Measurements from ENCODE around the gene ZNF638. TPM values are rescaled to one million over a fixed set of nuclear protein-coding genes. Genes with fewer than 3 reads are reported as not detected.

ZNF638 gene
- total RNA-seq, 4 donors from 2014 or later, result 195 to 326 (median 252) TPM

DNA sequence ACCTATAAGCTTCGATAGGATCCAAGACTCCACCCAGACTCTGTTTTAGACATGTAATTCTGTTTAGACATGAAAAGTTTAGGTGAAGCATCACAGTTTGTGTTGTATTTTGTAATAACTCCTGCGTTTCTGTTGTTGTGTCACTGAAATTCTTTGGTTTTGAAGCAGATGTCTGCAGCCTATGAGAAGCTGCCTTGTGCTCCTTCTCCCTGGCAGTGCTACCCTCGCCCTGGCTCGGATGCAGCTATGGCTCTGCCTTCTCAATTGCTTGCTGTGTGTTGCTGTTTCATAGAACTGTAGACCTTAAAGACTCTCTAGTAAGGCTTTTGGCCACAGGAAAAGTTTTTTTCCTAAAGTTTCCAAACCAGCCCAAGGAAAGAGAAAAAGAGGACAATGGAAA, 40.2 kb upstream of the ZNF638 start:
- Histone ChIP-seq H3K27ac (no peak overlapping the region), H3K36me3 (no peaks in the 10 kb centered on the region), H3K4me1 (no peaks in the 10 kb centered on the region), H3K9me3 (no peaks in the 10 kb centered on the region), H3K4me3 (no peak overlapping the region), H3K27me3 (no peaks in the 10 kb centered on the region)
- intact Hi-C loops (cut with DNase I; ENCODE audit: low total_unique reads), result no loop called here
- no peak for TF ChIP-seq POLR2A (IDR thresholded peaks at IDR 0.05)
- TF ChIP-seq, protein P1, sequence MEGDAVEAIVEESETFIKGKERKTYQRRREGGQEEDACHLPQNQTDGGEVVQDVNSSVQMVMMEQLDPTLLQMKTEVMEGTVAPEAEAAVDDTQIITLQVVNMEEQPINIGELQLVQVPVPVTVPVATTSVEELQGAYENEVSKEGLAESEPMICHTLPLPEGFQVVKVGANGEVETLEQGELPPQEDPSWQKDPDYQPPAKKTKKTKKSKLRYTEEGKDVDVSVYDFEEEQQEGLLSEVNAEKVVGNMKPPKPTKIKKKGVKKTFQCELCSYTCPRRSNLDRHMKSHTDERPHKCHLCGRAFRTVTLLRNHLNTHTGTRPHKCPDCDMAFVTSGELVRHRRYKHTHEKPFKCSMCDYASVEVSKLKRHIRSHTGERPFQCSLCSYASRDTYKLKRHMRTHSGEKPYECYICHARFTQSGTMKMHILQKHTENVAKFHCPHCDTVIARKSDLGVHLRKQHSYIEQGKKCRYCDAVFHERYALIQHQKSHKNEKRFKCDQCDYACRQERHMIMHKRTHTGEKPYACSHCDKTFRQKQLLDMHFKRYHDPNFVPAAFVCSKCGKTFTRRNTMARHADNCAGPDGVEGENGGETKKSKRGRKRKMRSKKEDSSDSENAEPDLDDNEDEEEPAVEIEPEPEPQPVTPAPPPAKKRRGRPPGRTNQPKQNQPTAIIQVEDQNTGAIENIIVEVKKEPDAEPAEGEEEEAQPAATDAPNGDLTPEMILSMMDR (IDR thresholded peaks at IDR 0.05), result no peak
- DNase-seq, result no peak

DNA sequence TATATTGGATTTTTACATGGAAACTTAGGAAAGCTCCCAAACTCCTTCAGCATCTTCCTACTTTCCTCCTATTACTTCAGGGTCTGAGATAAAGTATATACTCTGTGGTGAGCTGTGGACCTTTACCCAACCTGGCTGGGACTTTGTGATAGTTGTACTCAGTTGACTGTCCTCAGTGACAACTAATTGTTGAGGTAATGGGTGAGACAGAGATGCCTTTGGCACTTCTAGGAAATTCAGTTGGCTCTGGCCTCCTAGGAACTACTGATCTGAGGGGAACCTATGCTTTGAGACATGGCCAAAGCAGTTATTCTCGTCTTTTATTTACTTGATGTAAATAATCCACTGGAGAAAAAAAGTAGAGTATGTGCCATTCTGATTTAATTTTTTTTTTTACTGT, 39.4 kb upstream of the ZNF638 start:
- no peak overlapping the region for H3K4me3 ChIP-seq
- intact Hi-C loops (cut with DNase I; ENCODE audit: low total_unique reads), result no loop called here

DNA sequence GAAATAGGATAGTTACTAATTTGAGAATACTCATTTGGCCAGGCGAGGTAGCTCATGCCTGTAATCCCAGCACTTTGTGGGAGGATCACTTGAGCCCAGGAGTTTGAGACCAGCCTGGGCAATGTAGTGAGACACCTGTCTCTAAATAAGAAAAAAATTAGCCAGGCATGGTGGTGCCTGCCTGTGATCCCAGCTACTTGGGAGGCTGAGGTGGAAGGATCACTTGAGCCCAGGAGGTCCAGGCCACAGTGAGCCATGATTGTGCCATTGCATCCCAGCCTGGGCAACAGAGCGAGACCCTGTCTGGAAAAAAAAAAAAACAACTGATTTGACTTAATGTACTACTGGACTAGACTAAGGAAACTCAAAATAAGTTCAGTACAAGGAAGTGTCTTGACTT, 32.7 kb upstream of the ZNF638 start:
- Histone ChIP-seq H3K27ac (no peak overlapping the region), H3K27me3 (no peaks in the 10 kb centered on the region)
- intact Hi-C loops (cut with DNase I; ENCODE audit: low total_unique reads), result loop anchor here (5.0 kb wide), 1 partner anchor 213 kb away; no protein-coding TSS in a partner anchor

More for the DNA sequence above, 39.4 kb upstream of the ZNF638 start:
- no peaks in the 10 kb centered on the region for H3K36me3 ChIP-seq
- DNase-seq, result no peak
- H3K9me3 ChIP-seq, result no peaks in the 10 kb centered on the region
- no peak overlapping the region for H3K27ac ChIP-seq
- H3K4me1 ChIP-seq, result no peaks in the 10 kb centered on the region
- TF ChIP-seq POLR2A (IDR thresholded peaks at IDR 0.05), result no peak
- TF ChIP-seq, protein P1 (IDR thresholded peaks at IDR 0.05), result no peak
- H3K27me3 ChIP-seq, result no peaks in the 10 kb centered on the region

DNA sequence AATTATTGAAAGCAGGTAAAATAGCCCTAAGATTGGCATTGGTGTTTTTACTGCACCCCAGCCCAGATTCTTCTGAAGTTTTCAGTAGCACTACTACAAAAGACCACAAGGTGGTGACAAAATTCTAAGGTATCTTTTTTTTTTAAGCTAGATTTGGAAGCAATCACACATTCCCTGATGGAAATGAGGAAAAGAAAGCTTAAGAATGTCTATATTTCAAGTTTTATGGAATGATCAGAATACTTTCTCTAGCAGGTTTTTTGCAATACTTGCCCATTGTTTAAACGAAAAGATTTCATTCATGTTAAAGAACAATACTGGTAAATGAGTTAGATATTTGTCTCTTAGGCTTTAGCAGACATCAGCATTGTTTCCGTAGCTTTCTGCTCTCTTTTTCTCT, 32.1 kb upstream of the ZNF638 start:
- TF ChIP-seq, protein P1 (IDR thresholded peaks at IDR 0.05), result peak; percentile 56 to 73 (median 64)
- no peak for TF ChIP-seq POLR2A (IDR thresholded peaks at IDR 0.05)
- H3K4me3 ChIP-seq, result no peak overlapping the region
- no peaks in the 10 kb centered on the region for H3K27me3 ChIP-seq
- H3K27ac ChIP-seq, result no peak overlapping the region
- H3K36me3 ChIP-seq, result no peaks in the 10 kb centered on the region
- H3K4me1 ChIP-seq, result no peaks in the 10 kb centered on the region
- intact Hi-C loops (cut with DNase I; ENCODE audit: low total_unique reads), result loop anchor here (5.0 kb wide), 1 partner anchor 213 kb away; no protein-coding TSS in a partner anchor
- no peaks in the 10 kb centered on the region for H3K9me3 ChIP-seq
- DNase-seq, result no peak

More for the DNA sequence above, 32.7 kb upstream of the ZNF638 start:
- DNase-seq, result no peak
- TF ChIP-seq, protein P1 (IDR thresholded peaks at IDR 0.05), result no peak
- Histone ChIP-seq H3K9me3 (no peaks in the 10 kb centered on the region), H3K4me1 (no peaks in the 10 kb centered on the region), H3K36me3 (no peaks in the 10 kb centered on the region), H3K4me3 (no peak overlapping the region)

DNA sequence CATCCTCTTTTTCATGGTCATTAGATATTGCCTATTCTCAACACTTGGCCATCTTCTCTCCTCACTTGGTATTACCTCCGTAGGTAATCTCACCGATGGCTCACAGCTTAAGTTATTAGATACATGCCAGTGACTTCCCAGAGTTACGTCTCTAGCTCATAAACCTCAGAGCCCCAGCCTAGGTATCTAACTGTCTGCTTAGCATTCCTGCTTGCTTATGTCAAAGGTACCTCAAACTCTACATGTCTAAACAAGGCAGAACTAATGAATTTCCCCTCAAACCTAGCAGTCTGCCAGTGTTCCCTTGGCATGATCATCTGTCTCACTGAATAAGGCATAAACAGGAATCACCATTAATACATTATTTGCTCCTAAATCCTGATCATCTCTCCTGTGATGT, 27.7 kb upstream of the ZNF638 start:
- H3K4me3 ChIP-seq, result no peak overlapping the region
- no peak overlapping the region for H3K27ac ChIP-seq
- no peaks in the 10 kb centered on the region for H3K4me1 ChIP-seq
- no peaks in the 10 kb centered on the region for H3K27me3 ChIP-seq
- no peak for DNase-seq
- no peaks in the 10 kb centered on the region for H3K36me3 ChIP-seq
- TF ChIP-seq, protein P1 (IDR thresholded peaks at IDR 0.05), result no peak
- TF ChIP-seq POLR2A (IDR thresholded peaks at IDR 0.05), result no peak
- intact Hi-C loops (cut with DNase I; ENCODE audit: low total_unique reads), result no loop called here
- no peaks in the 10 kb centered on the region for H3K9me3 ChIP-seq
